NCI-H524 treated with DMSO at 0.1 percent for 48 hours (cell line): ENCODE measurements around the gene LIN52.

ENCODE experiments used
- DNase-seq: peaks from one replicate; lab custom pipeline; 2025; lab: John Stamatoyannopoulos, UW

Gene LIN52, protein sequence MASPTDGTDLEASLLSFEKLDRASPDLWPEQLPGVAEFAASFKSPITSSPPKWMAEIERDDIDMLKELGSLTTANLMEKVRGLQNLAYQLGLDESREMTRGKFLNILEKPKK

DNA sequence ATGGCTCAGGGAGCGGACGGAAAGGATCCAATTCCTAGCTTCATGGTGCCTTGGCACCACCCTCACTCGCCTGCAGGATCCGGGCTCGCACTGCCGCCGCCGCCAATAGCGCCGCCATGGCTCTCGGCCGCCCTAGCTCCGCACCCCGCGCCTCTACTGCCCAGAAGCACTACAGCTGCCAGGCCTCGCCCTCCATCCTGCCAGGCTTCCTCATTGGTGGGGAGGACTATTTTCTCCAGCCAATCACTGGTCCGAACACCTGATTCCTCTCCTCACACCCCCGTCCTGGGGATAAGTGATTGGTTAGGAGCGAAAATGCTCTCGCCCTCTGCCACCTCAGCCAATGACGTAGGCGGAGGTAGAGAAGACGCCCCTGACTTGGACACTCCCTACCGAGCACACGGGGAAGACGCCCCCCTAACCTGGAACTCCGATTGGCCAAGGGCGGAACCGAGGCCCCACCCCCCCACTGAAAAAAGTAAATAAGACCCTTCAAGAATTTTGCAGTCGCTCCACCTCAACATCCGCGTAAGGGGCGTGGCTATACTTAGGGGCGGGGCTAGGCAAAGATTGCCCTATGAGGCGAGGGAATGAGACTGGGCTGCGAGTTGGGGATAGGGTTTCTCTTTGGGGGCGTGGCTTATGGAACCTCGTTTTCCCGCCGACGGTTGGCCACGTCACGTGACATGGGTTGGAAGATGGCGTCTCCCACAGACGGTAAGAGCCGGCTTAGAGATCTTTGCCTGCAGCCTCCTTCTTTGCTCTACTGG is at the start of gene LIN52, which contains the start of gene ALDH6A1:
TSS of gene LIN52 (plus strand) at position 680 of the 770 bp plus-strand sequence. CDS start at position 699, 19 bp downstream.
TSS of gene ALDH6A1 (minus strand) at position 177 of the 770 bp plus-strand sequence. CDS start at position 118, 59 bp downstream.
- peak; percentile 100 for DNase-seq

DNA sequence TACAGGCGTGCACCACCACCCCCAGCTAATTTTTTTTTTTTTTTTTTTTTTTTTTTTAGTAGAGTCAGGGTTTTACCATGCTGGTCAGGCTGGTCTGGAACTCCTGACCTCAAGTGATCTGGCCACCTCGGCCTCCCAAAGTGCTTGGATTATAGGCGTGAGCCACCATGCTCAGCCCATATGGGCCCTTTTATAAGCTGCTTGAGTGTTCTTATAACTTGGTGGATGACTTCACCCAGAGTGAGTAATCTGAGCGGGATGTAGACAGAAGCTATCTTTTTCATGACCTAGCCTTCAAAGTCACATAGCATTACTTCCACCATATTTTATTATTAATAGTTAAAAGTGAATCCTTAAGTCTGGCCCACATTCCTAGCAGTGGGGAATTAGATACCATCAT is 49.2 kb upstream of the LIN52 start:
- DNase-seq = peak; percentile 5

GRCh38 chr14:74038020-74038859 is 46.5 kb upstream of the LIN52 start:
- DNase-seq = peak; percentile 39

DNA sequence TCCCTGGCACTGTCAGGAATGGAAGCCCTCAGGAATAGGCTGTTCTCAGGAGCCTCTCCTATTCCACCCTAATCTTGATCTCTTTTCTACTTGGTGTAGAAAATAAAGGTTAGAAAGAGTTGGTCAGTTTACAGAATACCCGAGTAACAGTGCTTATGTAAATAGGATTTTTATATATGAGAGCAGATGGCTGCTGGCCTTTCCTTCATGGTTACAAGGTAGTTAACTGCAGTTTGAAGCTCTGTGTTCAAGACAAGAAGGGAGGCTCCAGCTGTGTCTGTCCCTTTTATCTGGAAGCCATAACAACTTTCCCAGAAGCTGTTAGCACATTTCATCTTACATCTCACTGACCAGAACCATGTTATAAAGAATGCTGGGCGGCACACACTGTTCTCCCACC is 42.5 kb upstream of the LIN52 start:
- no peak for DNase-seq

GRCh38 chr14:74045522-74045921 is 39.2 kb upstream of the LIN52 start:
- DNase-seq = no peak

- DNase-seq = no peak
Observed at GRCh38 chr14:74048281-74048680, 36.5 kb upstream of the LIN52 start.

GRCh38 chr14:74049876-74050495 is 34.8 kb upstream of the LIN52 start:
- DNase-seq = no peak

DNA sequence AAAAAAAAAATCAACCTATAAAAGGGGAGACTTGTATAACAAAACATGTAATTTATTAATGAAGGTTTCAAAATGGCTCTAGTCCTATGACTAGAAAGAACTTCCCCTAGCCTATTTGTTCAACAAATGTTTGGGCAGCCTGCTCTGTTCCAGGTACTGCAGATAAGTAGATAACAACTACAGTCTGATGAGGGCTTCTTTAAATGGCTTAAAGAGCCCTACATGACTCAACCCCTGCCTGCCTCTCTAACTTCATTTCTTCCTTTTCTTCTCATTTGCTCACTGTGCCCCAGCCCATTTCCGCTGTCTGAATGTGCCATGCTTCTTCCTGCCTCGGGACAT is 22.0 kb upstream of the LIN52 start:
- DNase-seq = no peak

- no peak for DNase-seq
Observed at GRCh38 chr14:74064426-74064825, 20.3 kb upstream of the LIN52 start.

DNA sequence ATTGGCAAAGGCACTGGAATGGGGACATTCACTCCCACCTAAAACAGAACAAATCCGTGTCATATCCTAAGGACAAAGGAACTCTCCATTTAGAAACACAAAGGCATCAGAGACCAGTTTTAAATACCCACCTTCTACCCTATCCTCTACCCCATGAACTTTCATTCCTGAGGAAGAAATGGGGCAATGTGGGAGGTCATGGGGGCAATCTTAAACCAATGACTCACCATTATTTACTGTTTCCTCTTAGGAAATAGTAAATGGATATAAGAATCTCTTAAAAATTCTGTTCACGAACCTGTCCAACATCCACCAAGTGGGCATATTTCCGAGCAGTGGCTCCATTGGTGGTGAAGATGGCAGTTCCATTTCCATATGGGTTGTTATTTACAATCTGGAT is 19.9 kb upstream of the LIN52 start:
- DNase-seq = no peak

DNA sequence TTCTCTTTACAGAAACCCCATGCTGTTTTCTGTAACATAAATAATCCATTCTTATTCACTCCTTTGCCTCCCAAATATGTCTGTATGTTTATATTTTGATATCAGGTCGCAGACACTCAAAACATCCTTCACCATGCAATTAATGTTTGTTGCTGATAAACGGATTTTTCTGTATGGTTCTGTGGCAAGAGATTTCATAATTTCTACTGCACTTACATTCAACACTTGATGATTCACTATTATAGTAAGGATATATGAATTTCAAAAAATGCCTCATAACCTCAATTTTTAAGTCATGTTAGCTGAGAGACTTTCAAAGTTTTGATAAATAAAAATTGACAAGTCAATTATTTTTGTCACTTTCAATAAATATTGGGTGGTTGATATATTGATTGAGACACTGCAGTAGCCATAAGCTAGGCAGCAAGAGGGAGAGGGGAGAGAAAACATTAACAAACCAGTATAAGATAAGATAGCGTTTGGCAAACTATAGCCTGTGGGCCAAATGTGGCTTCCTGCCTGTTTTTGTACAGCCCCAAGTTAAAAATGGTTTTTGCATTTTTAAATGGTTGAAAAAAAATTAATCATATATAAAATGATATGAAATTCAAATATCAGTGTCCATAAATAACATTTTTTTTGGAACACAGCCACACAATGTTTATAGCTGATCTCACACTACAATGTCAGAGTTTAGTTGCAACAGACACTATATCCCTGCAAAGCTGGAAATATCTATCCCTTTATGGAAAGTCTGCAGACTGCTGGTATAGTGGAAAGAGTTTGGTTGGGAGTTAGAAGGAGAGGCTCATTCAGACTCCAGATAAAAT is 18.8 kb upstream of the LIN52 start:
- no peak for DNase-seq

- no peak for DNase-seq
Observed at GRCh38 chr14:74077401-74077800, 7.4 kb upstream of the LIN52 start.

DNA sequence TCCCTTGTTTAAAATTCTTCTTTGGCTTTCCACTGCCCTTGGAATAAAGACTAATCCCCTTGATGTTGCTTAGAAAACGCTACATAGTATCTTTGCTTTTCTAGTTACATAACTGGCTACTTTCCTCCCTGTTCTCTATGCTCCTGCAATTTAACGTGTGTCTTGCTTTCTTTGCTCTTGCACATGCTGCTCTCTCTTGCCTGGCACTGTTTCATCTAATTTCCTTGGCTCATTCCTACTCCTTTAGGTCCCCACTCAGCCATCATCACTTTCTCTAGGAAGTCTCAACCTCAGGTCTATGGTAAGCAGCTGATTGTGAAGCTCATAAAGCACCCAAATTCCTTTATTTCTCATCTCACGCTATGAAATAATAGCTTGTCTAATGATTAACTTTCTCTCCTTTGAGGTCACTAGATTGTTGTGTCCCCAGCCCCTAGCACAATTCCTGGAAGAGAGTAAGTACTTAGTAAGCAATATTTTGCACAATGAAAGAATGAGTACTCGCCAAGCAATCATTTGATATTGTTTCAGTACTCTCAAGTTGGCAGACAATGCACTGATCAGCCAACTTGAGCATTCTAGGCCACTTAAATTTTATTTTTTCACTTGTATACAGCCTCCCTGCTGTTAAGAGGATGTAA is 3.8 kb upstream of the LIN52 start:
- no peak for DNase-seq

- no peak for DNase-seq
Observed at GRCh38 chr14:74081491-74081890, 3.3 kb upstream of the LIN52 start.

DNA sequence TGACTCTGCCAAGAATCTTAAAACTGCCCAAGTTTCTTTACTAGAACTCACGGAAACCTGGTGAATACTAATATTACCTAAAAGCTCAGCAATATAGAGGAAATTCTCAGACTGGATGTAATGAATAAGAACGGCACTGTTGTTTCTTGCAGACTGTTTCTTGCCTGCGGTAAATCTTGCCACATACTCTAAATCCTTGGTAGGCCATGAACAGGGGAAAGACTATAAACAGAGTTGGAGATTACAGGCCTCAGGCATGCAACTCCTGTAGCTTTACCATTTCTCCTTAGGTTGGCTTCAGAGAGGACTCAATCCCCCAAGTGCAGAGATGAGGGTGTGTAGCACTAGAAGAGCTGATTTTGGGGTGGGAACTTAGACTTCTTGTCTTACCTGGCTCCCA is 1.6 kb upstream of the LIN52 start:
- no peak for DNase-seq

DNA sequence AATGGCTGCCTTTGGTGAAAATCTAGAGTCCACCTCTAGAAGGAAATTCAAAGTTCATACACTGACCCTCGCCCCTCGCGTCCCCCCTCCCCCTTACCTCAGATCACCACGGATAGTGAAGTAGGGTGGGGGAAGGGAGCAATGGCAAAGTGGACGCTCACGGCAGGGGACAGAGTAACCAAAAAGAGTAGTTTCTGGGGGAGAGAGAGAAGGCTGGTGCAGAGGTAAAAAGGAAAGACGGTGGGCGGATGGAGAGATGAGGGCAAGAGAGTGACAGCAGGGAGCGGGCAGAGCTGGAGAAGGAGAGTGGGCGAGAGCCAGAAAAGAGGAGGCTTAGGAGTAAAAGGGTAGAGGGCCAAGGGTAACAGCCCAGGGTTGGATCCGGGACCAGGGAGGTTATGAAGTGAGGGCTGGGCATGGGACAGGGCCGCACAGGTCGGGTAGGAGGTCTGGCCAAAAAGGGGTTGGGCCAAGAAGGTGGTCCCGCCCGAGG is 926 bp upstream of the LIN52 start:
- DNase-seq = no peak

- DNase-seq = no peak
Observed at GRCh38 chr14:74085047-74085637, 386 bp downstream of the LIN52 start.

DNA sequence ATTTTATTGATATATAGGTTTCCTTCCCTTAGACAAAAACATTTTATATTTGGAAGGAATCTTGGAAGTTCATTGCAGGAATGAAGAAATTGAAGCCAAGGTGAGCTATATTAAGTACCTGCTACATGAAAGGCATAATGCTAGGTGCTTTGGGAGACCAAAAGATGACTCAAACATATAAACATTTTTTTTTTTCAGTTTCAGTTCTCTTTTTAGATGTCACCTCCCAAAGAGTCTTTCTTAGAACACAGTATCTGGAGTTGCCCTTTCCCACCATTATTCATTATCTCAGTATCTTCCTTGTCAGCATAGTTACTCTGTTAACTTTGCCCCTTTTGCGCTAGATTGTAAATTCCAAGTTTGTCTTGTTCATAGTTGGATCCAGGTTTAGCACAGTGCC is 1.1 kb downstream of the LIN52 start:
- no peak for DNase-seq

GRCh38 chr14:74089251-74090020 is 4.7 kb downstream of the LIN52 start:
- no peak for DNase-seq

GRCh38 chr14:74105381-74105780 is 20.6 kb downstream of the LIN52 start:
- no peak for DNase-seq
